HL-60/S4 (cell line): ENCODE data around the gene SHISA8.

ENCODE experiments used
- in situ Hi-C: fragments of 300-500 bp; cut with MboI; formaldehyde crosslinking; loops from 2 replicates; pipeline ENCODE4 v1.14.3; 2022; ENCODE audit warnings: low sequenced_read_pairs

Gene SHISA8

DNA sequence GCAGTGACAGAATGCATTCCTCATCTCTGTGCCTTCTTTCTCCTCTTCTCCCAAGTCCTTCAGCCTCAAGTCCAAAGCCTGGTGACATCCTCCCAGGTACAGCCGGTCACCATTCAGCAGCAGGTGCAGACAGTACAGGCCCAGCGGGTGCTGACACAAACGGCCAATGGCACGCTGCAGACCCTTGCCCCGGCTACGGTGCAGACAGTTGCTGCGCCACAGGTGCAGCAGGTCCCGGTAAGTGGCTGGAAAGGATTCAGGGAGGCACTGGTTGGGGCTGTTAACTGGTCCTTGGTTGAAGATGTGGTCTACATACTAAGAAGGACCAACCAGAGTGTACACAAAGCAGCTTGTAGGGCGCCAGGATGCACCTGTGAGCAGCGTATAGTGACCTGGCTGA is 46.3 kb downstream of the SHISA8 start:
- in situ Hi-C loops, result no loop called here

DNA sequence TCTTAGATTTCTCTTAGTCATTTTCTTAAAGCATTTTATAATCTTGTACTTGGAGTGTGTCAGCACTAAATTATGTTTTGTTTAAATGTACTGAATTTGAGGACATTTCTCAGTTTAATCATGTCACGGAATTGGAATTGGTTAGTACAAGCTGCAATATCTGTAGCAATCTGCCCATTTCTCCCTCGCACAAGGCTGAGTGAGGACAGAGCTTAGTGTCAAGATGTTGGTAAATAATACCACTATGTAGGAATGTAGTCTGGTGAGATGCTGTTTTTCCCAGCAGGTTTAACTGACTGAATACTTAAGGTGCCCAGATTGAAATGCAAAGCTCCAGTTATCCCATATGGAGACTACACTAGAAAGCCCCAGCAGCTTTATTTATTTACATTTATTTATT is 51.4 kb downstream of the SHISA8 start:
- in situ Hi-C loops, result no loop called here

- in situ Hi-C loops, result no loop called here
Measured at GRCh38 chr22:41862530-41863266, 52.2 kb downstream of the SHISA8 start.

DNA sequence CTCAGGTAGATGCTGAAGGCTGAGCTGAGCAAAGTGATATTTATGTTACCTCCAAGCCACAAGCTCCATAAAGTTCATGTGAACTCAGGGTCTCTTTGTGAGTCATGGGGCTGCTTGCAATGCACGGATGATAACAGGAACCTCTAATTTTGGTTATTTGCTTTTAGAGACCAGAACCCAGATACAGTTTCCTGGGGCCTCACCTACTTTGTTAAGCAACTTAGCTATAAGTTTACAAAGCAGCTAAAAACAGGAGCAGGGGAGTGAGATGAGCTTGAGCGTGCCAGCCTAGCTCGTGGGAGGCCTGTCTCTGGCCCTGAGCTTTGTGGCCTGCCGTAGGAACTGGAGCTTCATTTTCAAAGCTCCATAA is 52.7 kb downstream of the SHISA8 start:
- in situ Hi-C loops, result no loop called here
